NCI-H128 (cell line): Measurements from ENCODE around the gene ZBTB39.
"Not testable (repeated sequence)": the region's sequence is repeated elsewhere in the genome, so short reads cannot be mapped to it uniquely, and the experiment has no call there.

Source experiments
- DNase-seq: peaks from one replicate; lab custom pipeline; 2025; ENCODE audit not compliant: unreplicated experiment; lab: John Stamatoyannopoulos, UW

Gene ZBTB39

DNA sequence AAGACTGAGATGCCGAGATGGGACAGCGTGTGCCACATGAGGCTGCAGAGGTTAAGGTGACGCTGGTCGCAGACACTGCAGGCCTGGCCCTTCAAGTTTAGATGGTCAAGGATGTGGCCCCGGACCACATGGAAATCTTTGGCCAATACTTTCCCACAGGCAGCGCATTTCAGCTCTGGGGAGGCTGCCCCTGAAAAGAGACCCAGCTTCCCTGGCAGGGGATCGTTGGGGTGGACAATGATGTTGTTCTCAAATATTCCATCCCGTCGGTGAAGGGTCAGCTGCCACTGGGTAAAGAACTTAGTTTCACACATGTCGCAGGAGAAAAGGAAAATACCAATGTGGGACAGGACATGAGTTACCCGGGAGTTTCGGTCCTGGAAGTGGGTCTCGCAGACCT is 3.0 kb downstream of the ZBTB39 start:
- no peak for DNase-seq

DNA sequence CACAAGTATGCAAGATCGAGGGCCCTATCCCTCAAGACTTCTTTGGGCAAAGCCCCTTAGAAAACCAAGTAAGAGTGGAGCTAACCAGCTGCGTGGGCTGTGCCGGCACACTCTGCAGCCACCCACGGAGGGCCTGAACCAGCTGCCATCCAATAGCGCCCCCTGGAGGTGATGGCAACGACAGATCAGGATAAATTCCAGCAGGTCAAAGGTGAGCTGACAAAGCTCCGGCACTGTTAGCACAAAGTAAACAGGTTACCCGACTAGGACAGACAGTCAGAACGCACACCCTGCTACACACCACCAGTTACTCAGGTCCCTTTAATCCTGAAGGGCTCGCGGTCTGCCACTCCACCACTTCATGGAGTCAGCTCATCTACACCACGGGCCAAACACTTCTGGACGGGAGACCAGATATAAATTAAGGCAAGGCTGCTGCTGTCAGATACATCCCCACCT is 4.9 kb downstream of the ZBTB39 start:
- DNase-seq: peak; percentile 10

DNA sequence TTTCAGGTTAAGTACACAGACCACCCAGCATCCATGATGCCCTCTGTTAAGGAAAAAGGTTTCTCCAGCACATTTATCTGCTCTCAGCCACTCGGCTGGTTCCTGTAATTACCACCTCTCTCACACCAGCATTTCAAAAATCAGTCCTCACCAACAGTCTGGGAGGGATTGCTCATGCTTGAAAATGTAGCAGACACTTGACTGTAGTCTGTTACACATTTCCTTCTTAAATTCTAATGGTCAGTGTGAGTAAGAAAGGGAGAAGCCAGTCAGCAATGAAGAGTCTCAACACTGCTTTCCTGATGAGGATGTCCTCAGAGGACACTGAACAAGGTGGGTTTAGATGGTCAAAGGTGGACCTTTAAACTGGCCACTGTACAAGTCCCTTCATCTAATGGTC is 6.0 kb downstream of the ZBTB39 start:
- no peak for DNase-seq

DNA sequence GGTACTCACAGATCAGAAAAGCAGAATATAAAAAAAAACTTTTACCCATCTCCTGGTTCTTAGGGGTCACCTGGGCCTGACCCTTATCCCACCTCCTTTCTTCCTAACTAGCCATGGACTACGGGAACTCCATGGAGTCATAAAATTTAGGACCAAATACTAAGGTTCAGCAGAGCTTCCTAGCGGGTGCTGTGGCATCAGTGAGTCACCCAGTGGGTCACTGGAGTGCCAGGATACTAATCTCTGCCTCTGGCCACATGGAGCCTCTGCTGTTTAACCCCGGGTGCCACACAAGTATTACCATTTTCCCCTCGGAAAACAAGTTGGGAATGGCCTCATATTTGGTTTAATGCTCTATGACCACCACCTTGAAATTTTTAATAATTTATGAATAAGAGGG is 6.9 kb downstream of the ZBTB39 start:
- DNase-seq: no peak

DNA sequence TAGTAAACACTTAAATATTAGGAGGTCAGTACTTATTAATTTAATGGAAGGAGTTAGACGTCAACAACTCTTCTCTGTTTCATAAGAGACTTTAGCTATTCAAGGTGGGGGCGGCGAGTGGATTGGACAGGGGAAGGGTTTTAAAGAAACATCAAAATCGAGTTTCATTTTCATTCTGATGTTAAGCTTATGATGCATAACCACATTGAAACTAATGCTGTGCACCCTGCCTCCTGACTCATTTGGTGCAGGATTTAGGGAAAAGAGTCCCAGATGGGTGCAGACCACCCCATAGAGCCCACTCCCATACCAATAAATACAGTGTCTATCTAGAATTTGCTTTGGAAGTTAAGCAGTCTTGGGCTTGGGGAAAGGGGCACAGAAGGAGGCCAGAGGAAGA is 7.4 kb downstream of the ZBTB39 start:
- DNase-seq: no peak

DNA sequence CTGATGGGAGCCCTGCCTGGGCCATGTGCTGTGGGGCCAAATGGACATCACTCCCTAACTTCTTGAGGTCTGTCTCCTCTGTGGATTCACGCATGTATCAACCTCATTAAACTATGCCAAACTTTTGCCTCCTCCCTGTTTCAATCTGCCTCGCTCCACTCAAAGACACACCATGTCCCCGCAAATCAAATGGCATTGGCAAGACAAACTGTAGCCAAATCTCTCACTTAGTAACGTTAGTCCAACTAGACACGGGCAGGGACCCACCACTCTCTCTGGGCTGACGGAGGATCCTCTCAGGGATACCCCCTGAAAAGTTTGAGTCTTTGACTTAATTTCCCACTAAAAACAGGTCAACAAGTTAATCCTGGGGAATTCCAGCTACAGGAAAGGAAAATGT is 8.0 kb downstream of the ZBTB39 start:
- DNase-seq: no peak

DNA sequence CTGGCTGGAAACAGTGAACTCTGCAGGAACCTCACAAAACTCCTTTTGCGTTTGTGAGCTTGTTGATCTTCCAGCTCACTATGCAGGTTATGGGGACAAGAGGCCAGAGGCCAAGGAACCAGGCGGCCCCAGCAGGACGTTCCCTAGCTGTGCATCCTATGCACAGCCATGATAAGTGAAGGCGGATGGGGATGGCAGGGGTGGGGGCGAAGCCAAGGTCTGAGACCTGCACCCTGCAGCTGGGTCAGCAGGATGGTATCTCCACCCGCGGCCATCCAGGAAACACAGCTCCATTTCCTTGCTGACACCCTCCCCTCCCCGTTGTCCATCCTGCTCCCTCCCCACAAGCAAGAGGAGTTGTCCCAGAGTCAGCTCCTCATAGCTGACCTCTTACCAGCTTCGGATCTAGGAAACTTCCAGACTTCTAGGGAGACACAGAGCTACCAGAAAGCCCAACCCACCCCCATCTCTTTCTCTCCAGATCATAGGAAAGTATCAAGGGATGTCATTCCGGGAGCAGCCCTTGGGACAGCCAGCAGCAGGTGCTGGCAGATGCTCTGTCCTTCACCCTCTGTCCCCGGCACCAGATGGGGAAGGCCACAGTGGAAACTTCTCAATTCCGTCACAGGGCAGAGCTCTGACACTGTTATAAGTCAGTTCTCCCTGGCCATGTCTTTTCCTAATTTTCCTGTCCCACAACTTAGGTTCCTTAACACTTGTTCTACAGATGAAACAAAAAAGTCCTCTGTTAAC is 9.4 kb downstream of the ZBTB39 start:
- DNase-seq: no peak

DNA sequence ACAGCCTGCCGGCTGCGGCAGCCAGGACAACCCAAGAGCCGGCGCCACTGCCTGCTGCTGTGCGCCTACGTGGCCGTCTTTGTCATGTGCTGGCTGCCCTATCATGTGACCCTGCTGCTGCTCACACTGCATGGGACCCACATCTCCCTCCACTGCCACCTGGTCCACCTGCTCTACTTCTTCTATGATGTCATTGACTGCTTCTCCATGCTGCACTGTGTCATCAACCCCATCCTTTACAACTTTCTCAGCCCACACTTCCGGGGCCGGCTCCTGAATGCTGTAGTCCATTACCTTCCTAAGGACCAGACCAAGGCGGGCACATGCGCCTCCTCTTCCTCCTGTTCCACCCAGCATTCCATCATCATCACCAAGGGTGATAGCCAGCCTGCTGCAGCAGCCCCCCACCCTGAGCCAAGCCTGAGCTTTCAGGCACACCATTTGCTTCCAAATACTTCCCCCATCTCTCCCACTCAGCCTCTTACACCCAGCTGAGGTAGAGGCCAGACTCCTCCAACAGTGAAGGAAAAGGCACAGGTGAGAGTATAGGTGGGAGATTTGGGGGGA is 10.3 kb downstream of the ZBTB39 start:
- DNase-seq: no peak

DNA sequence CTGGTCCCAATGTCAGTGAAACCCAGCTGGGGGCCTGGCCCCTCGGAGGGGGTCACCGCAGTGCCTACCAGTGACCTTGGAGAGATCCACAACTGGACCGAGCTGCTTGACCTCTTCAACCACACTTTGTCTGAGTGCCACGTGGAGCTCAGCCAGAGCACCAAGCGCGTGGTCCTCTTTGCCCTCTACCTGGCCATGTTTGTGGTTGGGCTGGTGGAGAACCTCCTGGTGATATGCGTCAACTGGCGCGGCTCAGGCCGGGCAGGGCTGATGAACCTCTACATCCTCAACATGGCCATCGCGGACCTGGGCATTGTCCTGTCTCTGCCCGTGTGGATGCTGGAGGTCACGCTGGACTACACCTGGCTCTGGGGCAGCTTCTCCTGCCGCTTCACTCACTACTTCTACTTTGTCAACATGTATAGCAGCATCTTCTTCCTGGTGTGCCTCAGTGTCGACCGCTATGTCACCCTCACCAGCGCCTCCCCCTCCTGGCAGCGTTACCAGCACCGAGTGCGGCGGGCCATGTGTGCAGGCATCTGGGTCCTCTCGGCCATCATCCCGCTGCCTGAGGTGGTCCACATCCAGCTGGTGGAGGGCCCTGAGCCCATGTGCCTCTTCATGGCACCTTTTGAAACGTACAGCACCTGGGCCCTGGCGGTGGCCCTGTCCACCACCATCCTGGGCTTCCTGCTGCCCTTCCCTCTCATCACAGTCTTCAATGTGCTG is 11.0 kb downstream of the ZBTB39 start:
- no peak for DNase-seq

DNA sequence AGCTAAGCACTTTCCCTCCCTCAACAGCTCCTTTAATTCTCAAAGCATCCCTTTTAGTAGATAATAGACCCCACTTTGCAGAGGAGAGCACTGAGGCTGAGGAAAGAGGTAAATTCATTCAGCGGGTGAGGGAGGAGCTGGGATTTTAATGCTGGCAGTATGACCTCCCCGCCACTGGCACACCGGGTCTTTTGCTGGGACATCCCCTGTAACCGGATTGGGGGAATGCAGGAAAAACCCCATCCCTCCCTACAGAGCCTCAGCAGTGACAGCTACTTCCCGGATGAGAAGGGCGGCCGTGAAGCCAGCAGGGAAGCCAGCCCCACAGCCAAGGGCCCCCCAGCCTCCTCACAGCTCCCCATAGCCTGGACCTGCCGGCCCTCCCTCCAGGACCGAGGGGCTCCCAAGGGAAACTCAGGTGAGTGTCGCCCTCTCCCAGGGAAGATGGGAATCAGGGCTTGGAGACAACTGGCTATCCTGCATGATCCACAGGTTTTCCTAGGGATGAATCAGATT is 12.1 kb downstream of the ZBTB39 start:
- DNase-seq: no peak

DNA sequence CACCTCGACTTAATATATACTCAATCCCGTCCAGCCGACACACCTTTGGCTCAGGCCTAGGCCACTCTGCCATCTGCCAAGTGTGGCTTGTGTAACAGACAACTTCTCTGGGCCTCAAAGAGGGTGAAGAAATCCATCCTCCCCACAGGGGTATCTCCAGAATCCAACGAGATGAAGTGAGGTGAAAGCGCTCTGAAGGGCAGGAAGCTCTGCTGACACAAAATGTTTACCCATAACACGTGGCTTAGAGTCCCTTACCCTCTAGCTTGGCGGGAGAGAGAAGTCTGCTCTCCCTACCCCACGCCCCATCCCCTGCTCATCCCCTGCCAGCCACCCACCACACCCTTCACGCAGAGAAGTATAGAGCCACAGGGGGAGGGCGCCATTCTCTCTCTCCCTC is 13.0 kb downstream of the ZBTB39 start:
- DNase-seq: no peak

DNA sequence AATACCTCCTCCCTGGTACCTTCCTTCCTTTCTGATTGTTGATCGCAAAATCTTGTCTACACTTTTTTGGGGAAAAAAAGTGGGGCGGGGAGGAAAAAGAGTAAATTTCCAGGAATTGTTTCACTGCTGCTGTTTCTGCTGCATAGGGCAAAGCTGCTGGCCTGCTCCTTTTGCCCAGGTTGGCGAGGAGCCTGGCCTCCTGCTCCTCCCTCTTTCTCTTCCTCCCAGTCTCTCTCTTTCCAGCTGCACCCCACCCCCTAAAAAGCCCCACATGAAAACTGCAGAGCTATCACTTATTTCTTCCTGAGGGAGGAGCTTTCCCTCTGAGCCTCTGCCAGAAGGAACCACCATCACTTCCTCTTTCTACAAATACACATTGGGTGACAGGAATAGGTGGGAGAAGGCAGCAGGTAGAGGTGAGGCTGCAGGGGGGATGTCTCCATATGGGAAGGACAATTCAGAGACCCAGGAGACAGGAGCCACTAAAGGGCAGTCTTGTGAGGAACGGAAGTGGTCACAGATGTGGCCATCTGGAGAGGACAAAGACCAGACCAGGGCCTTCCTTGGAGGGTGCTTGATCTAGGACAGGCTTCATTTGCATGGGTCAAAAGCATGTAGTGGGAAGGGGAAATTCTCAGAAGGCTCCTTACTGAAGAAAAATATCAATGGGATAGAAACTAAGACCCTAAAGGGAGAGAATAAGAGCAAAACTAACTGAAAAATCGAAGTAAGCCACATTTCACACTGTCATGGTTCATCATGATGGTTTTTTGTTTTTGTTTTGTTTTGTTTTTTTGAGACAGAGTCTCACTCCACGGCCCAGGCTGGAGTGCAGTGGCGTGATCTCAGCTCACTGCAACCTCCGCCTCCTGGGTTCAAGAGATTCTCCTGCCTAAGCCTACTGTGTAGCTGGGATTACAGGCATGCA is 14.8 kb downstream of the ZBTB39 start:
- no peak for DNase-seq

DNA sequence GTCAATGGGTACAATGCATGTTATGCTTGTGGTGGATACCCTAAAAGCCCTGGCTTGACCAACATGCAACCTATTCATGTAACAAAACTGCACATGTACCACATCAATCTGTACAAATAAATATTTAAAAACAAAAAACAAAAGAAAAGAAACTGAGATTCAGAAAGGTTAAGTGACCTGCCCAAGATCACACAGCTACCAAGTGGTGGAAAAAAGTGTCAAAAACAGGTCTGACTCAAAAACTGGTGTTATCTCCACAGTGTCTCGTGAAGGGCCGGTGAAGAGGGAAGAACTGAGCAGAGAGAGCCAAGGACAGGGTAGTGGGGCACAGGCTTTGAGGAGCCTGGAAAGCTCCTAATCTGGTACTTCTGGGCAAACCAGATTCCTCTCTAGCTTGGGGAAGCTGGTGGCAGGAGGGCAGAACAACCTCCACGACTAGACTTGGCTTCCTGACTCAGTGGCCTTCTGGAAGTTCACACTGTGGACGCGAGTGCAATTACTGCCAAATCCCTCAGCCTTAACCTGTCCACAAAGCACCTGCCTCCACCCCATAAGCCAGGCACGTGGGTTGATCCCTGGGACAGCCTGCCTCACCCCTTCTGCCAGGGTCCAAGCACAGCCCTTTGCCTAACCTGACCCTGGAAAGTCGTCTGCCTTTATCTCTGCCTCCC is 15.6 kb downstream of the ZBTB39 start:
- DNase-seq: no peak

DNA sequence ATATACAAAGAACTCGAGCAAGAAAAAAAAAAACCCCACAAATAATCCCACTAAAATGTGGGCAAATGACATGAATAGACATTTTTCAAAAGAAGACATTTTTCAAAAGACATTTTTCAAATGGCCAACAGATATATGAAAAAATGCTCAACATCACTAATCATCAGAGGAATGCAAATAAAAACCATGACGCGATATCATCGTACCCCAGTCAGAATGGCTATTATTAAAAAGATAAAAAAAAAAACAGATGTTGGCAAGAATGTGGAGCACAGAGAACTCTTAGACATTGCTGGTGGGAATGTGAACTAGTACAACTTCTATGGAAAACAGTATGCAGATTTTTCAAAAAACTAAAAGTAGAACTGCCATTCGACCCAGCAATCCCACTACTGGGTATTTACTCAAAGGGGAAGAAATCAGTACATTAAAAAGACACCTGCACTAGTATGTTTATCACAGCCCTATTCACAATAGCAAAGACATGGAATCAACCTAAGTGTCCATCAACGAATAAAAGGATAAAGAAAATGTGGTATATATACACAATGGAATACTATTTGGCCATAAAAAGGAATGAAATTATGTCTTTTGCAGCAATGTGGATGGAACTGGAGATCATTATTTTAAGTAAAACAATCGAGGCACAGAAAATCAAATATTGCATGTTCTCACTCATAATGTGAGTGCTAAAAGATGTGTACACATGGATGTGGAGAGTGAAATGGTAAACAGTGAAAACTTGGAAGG is 16.3 kb downstream of the ZBTB39 start:
- DNase-seq: no peak

DNA sequence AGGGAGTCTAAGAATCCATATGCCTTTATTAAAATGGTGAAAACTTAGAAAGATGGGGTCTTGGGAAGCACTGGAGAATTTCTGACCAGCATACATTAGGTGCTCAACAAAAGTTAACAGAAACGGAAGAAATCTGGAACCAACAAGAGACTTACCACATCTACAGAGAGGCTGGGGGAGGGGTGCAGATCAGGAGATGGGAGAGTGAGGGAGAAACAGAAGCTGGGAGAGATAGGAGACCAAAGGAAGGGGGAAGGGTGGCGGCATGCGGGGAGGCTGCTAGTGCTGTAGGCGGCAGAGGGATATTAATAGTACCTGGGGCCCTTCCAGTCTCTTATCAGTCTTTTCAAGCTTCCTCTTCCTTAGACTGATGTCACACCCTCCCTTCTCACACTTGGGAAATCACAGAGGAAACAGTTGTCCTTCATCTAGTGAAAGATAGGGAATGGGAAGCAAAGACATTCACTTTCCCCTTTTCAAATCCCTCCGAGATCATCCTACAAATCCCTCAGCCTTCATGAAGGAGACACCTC is 18.1 kb downstream of the ZBTB39 start:
- no peak for DNase-seq

DNA sequence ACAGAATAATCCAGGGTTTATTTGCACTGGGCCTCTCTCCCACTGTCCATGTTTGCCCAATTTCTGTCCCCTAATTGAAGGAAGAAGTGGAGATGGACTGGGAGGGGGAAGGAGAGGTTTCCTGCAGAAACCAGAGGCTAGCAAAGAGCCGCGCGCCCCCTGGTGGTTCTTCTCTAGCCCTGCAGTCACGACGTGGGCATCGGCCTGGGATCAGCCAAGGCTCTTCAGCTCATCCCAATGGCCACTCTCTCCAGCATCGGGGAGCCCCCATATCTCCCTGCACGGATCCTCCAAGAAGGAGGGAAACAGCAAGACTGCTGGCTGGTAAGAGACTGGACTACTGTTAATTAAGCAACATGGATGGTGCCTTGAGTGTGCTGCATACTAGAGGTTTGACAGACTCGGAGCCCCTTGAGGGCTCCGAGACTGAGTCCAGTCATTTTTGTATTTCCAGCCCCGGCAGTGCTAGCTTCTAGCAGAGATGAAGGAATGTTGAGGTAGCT is 18.7 kb downstream of the ZBTB39 start:
- peak; percentile 21 for DNase-seq

DNA sequence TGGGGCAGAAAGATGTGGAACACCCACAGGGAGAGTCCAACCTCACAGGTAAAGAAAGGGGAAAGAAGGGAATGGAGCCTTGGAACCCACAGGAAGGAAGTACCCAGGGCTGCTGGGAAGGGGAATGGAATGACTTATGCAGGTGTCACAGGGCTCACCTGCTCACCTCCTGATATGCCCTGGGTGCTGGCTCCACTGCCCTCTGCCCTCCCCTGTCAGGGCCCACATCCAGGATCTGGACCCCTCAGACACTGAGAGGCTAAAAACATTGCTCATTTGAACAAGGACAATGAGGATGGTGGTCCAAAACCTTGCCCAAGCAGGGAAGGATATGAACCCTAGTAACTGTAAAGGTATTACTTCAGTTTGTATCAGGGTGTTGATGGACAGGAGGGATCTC is 19.3 kb downstream of the ZBTB39 start:
- DNase-seq: no peak

DNA sequence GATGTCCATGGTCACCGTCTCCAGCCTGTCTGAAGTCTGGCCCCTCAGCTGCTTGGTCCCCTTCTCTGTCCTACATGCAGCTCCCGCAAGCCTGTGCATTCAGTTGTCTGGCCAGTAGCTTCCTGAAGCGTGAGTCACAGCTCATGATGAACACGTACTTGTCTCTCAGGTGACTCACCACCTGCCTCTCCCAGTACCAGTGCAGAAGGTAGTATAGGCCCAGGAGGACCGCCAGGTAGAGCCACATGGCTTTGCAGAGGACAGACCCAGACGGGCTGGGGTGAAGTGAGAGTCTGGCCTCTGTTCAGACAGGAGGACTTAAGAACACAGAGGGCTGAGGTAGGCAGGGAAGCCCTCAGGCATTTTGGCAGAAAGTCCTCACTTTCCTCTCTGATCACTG is 20.6 kb downstream of the ZBTB39 start:
- not testable (repeated sequence) for DNase-seq

DNA sequence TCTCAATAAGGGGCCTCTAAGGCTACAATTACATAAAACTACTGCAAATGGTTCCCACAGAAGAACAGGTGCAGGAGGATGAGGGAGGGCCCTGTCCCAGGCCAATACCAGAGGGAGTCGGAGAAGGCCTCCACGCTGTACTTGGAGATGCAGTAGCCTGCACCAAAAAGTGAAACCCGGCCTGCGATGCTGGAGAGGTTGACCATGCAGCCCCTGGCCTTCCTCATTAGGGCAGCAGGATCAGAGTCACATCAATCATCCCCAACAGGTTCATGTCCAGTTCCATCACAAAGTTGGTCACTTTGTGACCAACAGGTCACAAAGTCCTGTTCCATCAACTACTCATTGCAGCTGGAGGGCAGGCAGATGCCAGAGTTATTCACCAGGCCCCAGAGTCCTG is 23.0 kb downstream of the ZBTB39 start:
- DNase-seq: no peak
